Dedifferentiated amniotic fluid mesenchymal stem cell (primary cell): ENCODE results near the gene FH.

ENCODE experiments used
- DNase-seq: peaks from one replicate; pipeline ENCODE4 v3.0.0-alpha.2; 2016; ENCODE audit errors: extremely low spot score

Gene FH

GRCh38 chr1:241519308-241520079, at the start of gene FH:
TSS of gene FH (minus strand) at chr1:241519755. CDS start at chr1:241519722, 33 bp downstream.
- DNase-seq: peak; percentile 97

- DNase-seq: no peak
These were observed 41.3 kb upstream of the FH start for GRCh38 chr1:241560849-241561187.

GRCh38 chr1:241560146-241560848, 40.7 kb upstream of the FH start:
- no peak for DNase-seq

- DNase-seq: no peak
These were observed 38.1 kb upstream of the FH start for GRCh38 chr1:241557551-241558193.

- DNase-seq: no peak
These were observed 37.5 kb upstream of the FH start for GRCh38 chr1:241557031-241557430.

GRCh38 chr1:241555526-241555925, 36.0 kb upstream of the FH start:
- DNase-seq: no peak

GRCh38 chr1:241553886-241554592, 34.5 kb upstream of the FH start:
- no peak for DNase-seq

GRCh38 chr1:241551759-241552638, 32.4 kb upstream of the FH start:
- no peak for DNase-seq

- DNase-seq: no peak
These were observed 30.8 kb upstream of the FH start for GRCh38 chr1:241550318-241550717.

GRCh38 chr1:241548008-241548407, 28.5 kb upstream of the FH start:
- DNase-seq: no peak

GRCh38 chr1:241542199-241542907, 22.8 kb upstream of the FH start:
- DNase-seq: no peak

GRCh38 chr1:241536969-241537368, 17.4 kb upstream of the FH start:
- no peak for DNase-seq

GRCh38 chr1:241536304-241536703, 16.7 kb upstream of the FH start:
- DNase-seq: no peak

GRCh38 chr1:241533326-241534115, 14.0 kb upstream of the FH start:
- DNase-seq: no peak

GRCh38 chr1:241532864-241533263, 13.3 kb upstream of the FH start:
- no peak for DNase-seq

GRCh38 chr1:241532162-241532531, 12.6 kb upstream of the FH start, which contains the start of gene KMO:
TSS of gene KMO (plus strand) at chr1:241532378. CDS start at chr1:241532445, 67 bp downstream.
- DNase-seq: no peak

GRCh38 chr1:241531195-241532161, 11.9 kb upstream of the FH start:
- DNase-seq: peak; percentile 80

- DNase-seq: no peak
These were observed 7.6 kb upstream of the FH start for GRCh38 chr1:241527146-241527545.

GRCh38 chr1:241525026-241525425, 5.5 kb upstream of the FH start:
- no peak for DNase-seq
